K562 (cell line): ENCODE results near the gene PLSCR5. TPM values are rescaled to one million over a fixed set of nuclear protein-coding genes. Genes with fewer than 3 reads are reported as not detected.
A peak's percentile ranks its signal among the peaks of the same experiment; 100 is the strongest.

Source experiments
- ARNT ChIP-seq, 2 experiments: fragments of 450-650 bp; IDR thresholded peaks; 2 replicates each; pipeline ENCODE4 v1.6.1; 2016; ENCODE audit warnings: mild to moderate bottlenecking in 1 of 2
- CREM ChIP-seq: IDR thresholded peaks from 2 replicates; pipeline ENCODE4 v1.6.1; 2014; ENCODE audit warnings: antibody characterized with exemption, low read depth
- FOS ChIP-seq: IDR thresholded peaks from 3 replicates; pipeline ENCODE4 v1.6.1; 2011; ENCODE audit not compliant: insufficient read length; ENCODE audit errors: extremely low read depth
- FOXP1 ChIP-seq: sonication (generic); formaldehyde crosslinking; IDR thresholded peaks from 2 replicates; pipeline ENCODE4 v1.8.0; 2022; ENCODE audit warnings: mild to moderate bottlenecking, missing genetic modification reagents
- GATA2 ChIP-seq: sonication (generic); formaldehyde crosslinking; IDR thresholded peaks from 2 replicates; pipeline ENCODE4 v1.4.0; 2020; ENCODE audit warnings: mild to moderate bottlenecking, missing genetic modification reagents
- HINFP ChIP-seq: fragments of 450-650 bp; conservative IDR thresholded peaks from 2 replicates; pipeline ENCODE4 v1.6.1; 2016; ENCODE audit warnings: missing genetic modification characterization, low read depth, mild to moderate bottlenecking, control low read depth, missing compliant biosample characterization
- JUND ChIP-seq, 2 experiments: IDR thresholded peaks; 2 replicates in 1 of 2; 3 replicates in 1 of 2; pipeline ENCODE4 v1.6.1; 2011; ENCODE audit warnings: borderline replicate concordance in 2 of 2, low read depth in 2 of 2, low read length in 2 of 2, improper control_type of control experiment in 1 of 2, missing biosample characterization in 1 of 2, missing genetic modification characterization in 1 of 2, missing genetic modification reagents in 1 of 2
- RCOR1 ChIP-seq, 2 experiments: IDR thresholded peaks; 2 replicates each; pipeline ENCODE4 v1.6.1; 2012; ENCODE audit warnings: low read depth in 2 of 2, low read length in 2 of 2, borderline replicate concordance in 1 of 2, improper control_type of control experiment in 1 of 2
- STAT5B ChIP-seq: fragments of 250-450 bp; sonication (Bioruptor Pico); IDR thresholded peaks from 2 replicates; pipeline ENCODE4 v1.8.0; 2021; ENCODE audit warnings: mild to moderate bottlenecking, inconsistent platforms
- TARDBP ChIP-seq: fragments of 450-650 bp; IDR thresholded peaks from 2 replicates; pipeline ENCODE4 v1.6.1; 2016
- ZNF347 ChIP-seq: fragments of 450-650 bp; formaldehyde crosslinking; IDR thresholded peaks from 2 replicates; pipeline ENCODE4 v1.4.0; 2020; ENCODE audit warnings: low read depth, mild to moderate bottlenecking, moderate library complexity
- ZNF408 ChIP-seq: fragments of 250-450 bp; sonication (Bioruptor Pico); IDR thresholded peaks from 2 replicates; pipeline ENCODE4 v1.4.0; 2020; ENCODE audit warnings: low read depth, mild to moderate bottlenecking, moderate library complexity
- ZNF717 ChIP-seq: fragments of 250-450 bp; sonication (Bioruptor Pico); IDR thresholded peaks from 2 replicates; pipeline ENCODE4 v1.5.0; 2021
- ZNF780A ChIP-seq: fragments of 250-450 bp; sonication (Bioruptor Pico); IDR thresholded peaks from 2 replicates; pipeline ENCODE4 v1.5.0; 2021; ENCODE audit warnings: mild to moderate bottlenecking
- polyA plus RNA-seq, 8 experiments: library from polyadenylated mRNA; depleted of rRNA in 4 of 8; stranded (reverse) in 5 of 8; unstranded in 3 of 8; fragments of >200 nt; fragmentation: Nextera tagmentation in 2 of 8; fragmentation: Illumina TruSeq in 1 of 8; extraction: Ambion mirVana in 2 of 8; extraction: Trizol in 1 of 8; gene quantifications; 2 replicates each; pipeline versions ENCODE4 v1.2.1 to v1.2.3, GENCODE V29; 2011 to 2014; ENCODE audit warnings: inconsistent platforms in 1 of 8, missing spikeins in 1 of 8
- total RNA-seq, 7 experiments: library from RNA; depleted of rRNA in 6 of 7; stranded (reverse); fragments of >200 nt in 6 of 7; fragmentation: Illumina TruSeq in 2 of 7; extraction: Trizol in 2 of 7; gene quantifications; 2 replicates each; pipeline versions ENCODE4 v1.2.1 to v1.2.3, GENCODE V29; 2011 to 2021; ENCODE audit warnings: low replicate concordance in 1 of 7
- TF ChIP-seq, protein P1 (sequence below): fragments of 450-650 bp; IDR thresholded peaks from 2 replicates; pipeline ENCODE4 v1.6.1; 2018; ENCODE audit not compliant: partially characterized antibody

The PLSCR5 gene
- total and polyA plus RNA-seq, 9 of the 15 experiments (the other 6 are each of a cell fraction or from before 2014, with no cell fraction given) = not detected

- TF ChIP-seq, protein P1, sequence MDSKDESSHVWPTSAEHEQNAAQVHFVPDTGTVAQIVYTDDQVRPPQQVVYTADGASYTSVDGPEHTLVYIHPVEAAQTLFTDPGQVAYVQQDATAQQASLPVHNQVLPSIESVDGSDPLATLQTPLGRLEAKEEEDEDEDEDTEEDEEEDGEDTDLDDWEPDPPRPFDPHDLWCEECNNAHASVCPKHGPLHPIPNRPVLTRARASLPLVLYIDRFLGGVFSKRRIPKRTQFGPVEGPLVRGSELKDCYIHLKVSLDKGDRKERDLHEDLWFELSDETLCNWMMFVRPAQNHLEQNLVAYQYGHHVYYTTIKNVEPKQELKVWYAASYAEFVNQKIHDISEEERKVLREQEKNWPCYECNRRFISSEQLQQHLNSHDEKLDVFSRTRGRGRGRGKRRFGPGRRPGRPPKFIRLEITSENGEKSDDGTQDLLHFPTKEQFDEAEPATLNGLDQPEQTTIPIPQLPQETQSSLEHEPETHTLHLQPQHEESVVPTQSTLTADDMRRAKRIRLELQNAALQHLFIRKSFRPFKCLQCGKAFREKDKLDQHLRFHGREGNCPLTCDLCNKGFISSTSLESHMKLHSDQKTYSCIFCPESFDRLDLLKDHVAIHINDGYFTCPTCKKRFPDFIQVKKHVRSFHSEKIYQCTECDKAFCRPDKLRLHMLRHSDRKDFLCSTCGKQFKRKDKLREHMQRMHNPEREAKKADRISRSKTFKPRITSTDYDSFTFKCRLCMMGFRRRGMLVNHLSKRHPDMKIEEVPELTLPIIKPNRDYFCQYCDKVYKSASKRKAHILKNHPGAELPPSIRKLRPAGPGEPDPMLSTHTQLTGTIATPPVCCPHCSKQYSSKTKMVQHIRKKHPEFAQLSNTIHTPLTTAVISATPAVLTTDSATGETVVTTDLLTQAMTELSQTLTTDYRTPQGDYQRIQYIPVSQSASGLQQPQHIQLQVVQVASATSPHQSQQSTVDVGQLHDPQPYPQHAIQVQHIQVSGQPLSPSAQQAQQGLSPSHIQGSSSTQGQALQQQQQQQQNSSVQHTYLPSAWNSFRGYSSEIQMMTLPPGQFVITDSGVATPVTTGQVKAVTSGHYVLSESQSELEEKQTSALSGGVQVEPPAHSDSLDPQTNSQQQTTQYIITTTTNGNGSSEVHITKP = no peak
- peak; percentile 9 for TF ChIP-seq FOS
- TF ChIP-seq ZNF717 = no peak
- TF ChIP-seq TARDBP = no peak
- TF ChIP-seq ZNF780A = no peak
- TF ChIP-seq ZNF408 (CRISPR knock-in tag) = no peak
- TF ChIP-seq HINFP (tag) = no peak
- no peak for TF ChIP-seq ARNT (IDR thresholded peaks at IDR 0.05)
- peak; percentile 79 for TF ChIP-seq JUND (IDR thresholded peaks at IDR 0.05; ENCODE audit: borderline replicate concordance, low read depth, low read length)
- TF ChIP-seq JUND (tag; IDR thresholded peaks at IDR 0.05; ENCODE audit: borderline replicate concordance, low read depth, low read length) = peak; percentile 73; the same call in 1 of the 3 replicates
- no peak for TF ChIP-seq GATA2 (CRISPR knock-in tag)
- peak in 1 of 2 experiments; percentile 9; a peak in 1 of 4 replicates for TF ChIP-seq RCOR1 (IDR thresholded peaks at IDR 0.05; ENCODE audit: borderline replicate concordance in 1 of 2, low read depth in 2 of 2, low read length in 2 of 2)
- TF ChIP-seq CREM = no peak
- TF ChIP-seq ZNF347 = no peak
- TF ChIP-seq FOXP1 (CRISPR knock-in tag) = no peak
- no peak for TF ChIP-seq STAT5B
These were observed 54.2 kb downstream of the PLSCR5 start (continued) for GRCh38 chr3:146550743-146551510.
